HG03378 (cell line): ENCODE results near the gene KLK4.

Experiments
- ATAC-seq: cut with Tn5 transposase; IDR thresholded peaks from one replicate; pipeline ENCODE4 v1.9.1; 2021; ENCODE audit warnings: mild to moderate bottlenecking, moderate library complexity; ENCODE audit not compliant: unreplicated experiment

The KLK4 gene

DNA sequence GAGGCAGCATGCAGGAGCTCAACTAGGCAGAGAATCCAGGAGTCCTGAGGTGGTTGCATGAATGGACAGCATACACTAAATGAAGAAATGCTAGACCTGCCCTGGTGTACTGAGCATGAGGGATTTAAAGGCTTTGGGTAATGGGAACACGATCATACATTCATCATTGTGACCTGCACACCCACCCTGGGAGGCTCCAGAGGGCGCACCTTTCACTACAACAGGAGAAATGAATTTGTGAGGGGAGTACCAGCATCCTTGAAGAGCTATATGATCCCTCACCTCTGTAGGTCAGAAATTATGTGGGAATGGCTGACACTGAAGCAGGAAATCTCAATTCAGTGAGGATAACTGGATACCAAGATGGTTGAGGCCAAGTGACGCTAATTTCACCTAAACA, 29.0 kb downstream of the KLK4 start:
- ATAC-seq = no peak

DNA sequence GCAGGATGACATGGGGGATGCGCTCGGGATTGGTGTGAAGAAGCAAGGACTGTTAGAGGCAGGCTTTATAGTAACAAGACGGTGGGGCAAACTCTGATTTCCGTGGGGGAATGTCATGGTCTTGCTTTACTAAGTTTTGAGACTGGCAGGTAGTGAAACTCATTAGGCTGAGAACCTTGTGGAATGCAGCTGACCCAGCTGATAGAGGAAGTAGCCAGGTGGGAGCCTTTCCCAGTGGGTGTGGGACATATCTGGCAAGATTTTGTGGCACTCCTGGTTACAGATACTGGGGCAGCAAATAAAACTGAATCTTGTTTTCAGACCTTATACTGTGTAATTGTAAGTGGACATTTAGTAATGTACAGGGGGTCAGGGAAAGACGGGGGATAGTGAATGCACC, 31.0 kb downstream of the KLK4 start:
- no peak for ATAC-seq

DNA sequence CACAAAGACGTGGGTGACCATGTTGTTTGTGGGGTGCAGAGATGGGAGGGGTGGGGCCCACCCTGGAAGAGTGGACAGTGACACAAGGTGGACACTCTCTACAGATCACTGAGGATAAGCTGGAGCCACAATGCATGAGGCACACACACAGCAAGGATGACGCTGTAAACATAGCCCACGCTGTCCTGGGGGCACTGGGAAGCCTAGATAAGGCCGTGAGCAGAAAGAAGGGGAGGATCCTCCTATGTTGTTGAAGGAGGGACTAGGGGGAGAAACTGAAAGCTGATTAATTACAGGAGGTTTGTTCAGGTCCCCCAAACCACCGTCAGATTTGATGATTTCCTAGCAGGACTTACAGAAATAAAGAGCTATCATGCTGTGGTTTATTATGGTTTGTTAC, 32.3 kb downstream of the KLK4 start:
- no peak for ATAC-seq

DNA sequence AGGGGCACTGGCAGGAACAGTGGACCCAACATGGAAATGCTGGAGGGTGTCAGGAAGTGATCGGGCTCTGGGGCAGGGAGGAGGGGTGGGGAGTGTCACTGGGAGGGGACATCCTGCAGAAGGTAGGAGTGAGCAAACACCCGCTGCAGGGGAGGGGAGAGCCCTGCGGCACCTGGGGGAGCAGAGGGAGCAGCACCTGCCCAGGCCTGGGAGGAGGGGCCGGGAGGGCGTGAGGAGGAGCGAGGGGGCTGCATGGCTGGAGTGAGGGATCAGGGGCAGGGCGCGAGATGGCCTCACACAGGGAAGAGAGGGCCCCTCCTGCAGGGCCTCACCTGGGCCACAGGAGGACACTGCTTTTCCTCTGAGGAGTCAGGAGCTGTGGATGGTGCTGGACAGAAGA, 33.9 kb downstream of the KLK4 start:
- no peak for ATAC-seq

DNA sequence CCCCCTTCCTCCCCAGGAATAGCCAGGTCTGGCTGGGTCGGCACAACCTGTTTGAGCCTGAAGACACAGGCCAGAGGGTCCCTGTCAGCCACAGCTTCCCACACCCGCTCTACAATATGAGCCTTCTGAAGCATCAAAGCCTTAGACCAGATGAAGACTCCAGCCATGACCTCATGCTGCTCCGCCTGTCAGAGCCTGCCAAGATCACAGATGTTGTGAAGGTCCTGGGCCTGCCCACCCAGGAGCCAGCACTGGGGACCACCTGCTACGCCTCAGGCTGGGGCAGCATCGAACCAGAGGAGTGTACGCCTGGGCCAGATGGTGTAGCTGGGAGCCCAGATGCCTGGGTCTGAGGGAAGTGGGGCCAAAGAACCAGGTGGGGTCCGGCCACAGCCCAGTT, 34.7 kb downstream of the KLK4 start:
- ATAC-seq = no peak

DNA sequence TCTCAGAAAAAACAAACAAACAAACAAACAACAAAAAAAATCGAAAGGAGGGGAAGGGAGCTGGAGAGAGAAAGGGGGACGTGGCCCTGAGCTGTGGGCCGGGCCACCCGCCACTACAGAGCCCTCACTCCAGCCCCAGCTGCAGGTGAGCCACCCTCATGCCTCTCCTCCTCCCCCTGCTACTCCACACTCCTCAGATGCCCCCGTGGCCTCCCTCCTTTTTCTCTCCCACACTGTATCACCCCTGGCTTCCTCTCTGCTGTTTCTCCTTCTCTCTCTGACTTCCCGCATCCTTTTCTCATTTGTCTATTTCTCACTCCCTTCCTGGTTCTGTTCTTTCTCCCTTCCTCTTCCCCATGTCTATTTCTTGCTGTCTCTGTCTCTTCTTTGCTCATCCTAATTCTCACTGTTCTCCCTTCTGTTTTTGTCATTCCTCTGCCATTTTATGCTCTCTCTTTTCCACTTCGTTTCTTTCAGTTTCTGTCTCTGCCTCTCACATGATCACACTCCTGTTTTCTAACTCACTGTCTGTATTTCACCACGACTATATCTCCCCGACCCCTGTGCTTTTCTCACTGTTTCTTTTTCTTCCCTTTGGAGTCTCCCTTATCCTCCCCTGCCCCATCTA, 35.3 kb downstream of the KLK4 start:
- no peak for ATAC-seq

DNA sequence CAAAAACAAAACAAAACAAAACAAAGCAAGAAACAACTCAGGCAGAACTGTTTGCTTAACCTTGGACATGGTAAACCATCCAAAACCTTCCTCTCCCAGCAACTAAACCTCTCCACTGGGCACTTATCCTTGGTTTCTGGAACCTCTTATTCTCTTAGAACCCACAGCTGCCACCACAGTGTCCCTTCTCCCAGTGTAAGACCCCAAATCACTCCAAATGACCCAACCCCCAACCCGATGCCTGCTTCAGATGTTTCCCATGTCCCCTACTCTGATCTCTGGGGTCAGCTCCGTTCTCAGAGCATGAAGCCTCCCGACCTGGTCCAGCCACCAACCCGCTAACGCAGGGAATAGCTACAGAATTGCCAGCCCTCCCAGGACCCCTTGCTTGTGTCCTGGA, 37.0 kb downstream of the KLK4 start:
- no peak for ATAC-seq

DNA sequence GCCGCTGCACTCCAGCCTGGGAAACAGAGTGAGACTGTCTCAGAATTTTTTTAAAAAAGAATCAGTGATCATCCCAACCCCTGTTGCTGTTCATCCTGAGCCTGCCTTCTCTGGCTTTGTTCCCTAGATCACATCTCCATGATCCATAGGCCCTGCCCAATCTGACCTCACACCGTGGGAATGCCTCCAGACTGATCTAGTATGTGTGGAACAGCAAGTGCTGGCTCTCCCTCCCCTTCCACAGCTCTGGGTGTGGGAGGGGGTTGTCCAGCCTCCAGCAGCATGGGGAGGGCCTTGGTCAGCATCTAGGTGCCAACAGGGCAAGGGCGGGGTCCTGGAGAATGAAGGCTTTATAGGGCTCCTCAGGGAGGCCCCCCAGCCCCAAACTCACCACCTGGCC, 38.1 kb downstream of the KLK4 start, which contains the start of gene KLK2:
TSS of gene KLK2 (plus strand) at position 384 of the 400 bp plus-strand sequence. CDS start 35 bp downstream, outside the sequence.
- ATAC-seq = no peak

DNA sequence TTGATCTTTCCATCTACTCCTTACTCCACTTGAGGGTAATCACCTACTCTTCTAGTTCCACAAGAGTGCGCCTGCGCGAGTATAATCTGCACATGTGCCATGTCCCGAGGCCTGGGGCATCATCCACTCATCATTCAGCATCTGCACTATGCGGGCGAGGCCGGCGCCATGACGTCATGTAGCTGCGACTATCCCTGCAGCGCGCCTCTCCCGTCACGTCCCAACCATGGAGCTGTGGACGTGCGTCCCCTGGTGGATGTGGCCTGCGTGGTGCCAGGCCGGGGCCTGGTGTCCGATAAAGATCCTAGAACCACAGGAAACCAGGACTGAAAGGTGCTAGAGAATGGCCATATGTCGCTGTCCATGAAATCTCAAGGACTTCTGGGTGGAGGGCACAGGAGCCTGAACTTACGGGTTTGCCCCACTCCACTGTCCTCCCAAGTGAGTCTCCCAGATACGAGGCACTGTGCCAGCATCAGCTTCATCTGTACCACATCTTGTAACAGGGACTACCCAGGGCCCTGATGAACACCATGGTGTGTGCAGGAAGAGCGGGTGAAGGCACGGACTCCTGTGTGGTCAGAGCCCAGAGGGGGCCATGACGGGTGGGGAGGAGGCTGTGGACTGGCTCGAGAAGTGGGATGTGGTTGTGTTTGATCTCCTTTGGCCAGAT, 40.6 kb downstream of the KLK4 start:
- no peak for ATAC-seq

DNA sequence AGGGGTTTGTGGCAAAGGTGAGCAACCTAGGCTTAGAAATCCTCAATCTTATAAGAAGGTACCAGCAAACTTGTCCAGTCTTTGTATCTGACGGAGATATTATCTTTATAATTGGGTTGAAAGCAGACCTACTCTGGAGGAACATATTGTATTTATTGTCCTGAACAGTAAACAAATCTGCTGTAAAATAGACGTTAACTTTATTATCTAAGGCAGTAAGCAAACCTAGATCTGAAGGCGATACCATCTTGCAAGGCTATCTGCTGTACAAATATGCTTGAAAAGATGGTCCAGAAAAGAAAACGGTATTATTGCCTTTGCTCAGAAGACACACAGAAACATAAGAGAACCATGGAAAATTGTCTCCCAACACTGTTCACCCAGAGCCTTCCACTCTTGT, 41.7 kb downstream of the KLK4 start:
- ATAC-seq = no peak

DNA sequence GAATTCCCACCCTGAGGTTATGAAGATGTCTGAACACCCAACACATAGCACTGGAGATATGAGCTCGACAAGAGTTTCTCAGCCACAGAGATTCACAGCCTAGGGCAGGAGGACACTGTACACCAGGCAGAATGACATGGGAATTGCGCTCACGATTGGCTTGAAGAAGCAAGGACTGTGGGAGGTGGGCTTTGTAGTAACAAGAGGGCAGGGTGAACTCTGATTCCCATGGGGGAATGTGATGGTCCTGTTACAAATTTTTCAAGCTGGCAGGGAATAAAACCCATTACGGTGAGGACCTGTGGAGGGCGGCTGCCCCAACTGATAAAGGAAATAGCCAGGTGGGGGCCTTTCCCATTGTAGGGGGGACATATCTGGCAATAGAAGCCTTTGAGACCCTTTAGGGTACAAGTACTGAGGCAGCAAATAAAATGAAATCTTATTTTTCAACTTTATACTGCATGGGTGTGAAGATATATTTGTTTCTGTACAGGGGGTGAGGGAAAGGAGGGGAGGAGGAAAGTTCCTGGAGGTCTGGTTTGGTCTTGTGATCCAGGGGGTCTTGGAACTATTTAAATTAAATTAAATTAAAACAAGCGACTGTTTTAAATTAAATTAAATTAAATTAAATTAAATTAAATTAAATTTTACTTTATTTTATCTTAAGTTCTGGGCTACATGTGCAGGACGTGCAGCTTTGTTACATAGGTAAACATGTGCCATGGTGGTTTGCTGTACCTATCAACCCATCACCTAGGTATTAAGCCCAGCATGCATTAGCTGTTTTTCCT, 49.5 kb downstream of the KLK4 start:
- ATAC-seq = no peak

DNA sequence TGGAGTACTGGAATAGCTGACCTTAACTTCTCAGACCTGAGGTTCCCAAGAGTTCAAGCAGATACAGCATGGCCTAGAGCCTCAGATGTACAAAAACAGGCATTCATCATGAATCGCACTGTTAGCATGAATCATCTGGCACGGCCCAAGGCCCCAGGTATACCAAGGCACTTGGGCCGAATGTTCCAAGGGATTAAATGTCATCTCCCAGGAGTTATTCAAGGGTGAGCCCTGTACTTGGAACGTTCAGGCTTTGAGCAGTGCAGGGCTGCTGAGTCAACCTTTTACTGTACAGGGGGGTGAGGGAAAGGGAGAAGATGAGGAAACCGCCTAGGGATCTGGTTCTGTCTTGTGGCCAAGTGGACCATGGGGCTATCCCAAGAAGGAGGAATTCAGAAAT, 50.2 kb downstream of the KLK4 start:
- ATAC-seq = no peak

DNA sequence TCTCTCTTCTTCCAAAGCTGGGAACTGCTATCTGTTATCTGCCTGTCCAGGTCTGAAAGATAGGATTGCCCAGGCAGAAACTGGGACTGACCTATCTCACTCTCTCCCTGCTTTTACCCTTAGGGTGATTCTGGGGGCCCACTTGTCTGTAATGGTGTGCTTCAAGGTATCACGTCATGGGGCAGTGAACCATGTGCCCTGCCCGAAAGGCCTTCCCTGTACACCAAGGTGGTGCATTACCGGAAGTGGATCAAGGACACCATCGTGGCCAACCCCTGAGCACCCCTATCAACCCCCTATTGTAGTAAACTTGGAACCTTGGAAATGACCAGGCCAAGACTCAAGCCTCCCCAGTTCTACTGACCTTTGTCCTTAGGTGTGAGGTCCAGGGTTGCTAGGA, 51.3 kb downstream of the KLK4 start:
- ATAC-seq = no peak

DNA sequence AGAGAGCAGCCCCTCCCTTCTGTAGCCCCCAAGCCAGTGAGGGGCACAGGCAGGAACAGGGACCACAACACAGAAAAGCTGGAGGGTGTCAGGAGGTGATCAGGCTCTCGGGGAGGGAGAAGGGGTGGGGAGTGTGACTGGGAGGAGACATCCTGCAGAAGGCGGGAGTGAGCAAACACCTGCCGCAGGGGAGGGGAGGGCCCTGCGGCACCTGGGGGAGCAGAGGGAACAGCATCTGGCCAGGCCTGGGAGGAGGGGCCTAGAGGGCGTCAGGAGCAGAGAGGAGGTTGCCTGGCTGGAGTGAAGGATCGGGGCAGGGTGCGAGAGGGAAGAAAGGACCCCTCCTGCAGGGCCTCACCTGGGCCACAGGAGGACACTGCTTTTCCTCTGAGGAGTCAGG, 52.3 kb downstream of the KLK4 start:
- no peak for ATAC-seq

DNA sequence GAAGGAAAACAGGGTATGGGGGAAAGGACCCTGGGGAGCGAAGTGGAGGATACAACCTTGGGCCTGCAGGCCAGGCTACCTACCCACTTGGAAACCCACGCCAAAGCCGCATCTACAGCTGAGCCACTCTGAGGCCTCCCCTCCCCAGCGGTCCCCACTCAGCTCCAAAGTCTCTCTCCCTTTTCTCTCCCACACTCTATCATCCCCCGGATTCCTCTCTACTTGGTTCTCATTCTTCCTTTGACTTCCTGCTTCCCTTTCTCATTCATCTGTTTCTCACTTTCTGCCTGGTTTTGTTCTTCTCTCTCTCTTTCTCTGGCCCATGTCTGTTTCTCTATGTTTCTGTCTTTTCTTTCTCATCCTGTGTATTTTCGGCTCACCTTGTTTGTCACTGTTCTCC, 53.8 kb downstream of the KLK4 start:
- ATAC-seq = no peak
